CD14-positive monocyte (primary cell): ENCODE results near the gene ATG3. TPM values are rescaled to one million over a fixed set of nuclear protein-coding genes. Genes with fewer than 3 reads are reported as not detected.

Experiments used
- DNase-seq, 3 donors: peaks; one replicate each; pipeline ENCODE4 v3.0.0-alpha.2; 2011 to 2022
- H2AFZ ChIP-seq: 2 replicates; pipeline ENCODE4 v1.6.0; 2012; ENCODE audit warnings: mild to moderate bottlenecking, low read depth, low read length, inconsistent platforms; ENCODE audit not compliant: insufficient read depth, poor library complexity, severe bottlenecking
- H3K27ac ChIP-seq, 2 donors: 1 replicate in 1 of 2; 2 replicates in 1 of 2; pipeline ENCODE4 v1.5.1; 2012 to 2013; ENCODE audit warnings: low read length in 2 of 2, control low read depth in 1 of 2, inconsistent platforms in 1 of 2, low read depth in 1 of 2, mild to moderate bottlenecking in 1 of 2
- H3K27me3 ChIP-seq, 2 donors: one replicate each; pipeline versions ENCODE4 v1.6.0 to v1.6.1; 2011 to 2013; ENCODE audit warnings: low read length in 2 of 2; ENCODE audit not compliant: control insufficient read depth in 2 of 2, insufficient read depth in 2 of 2
- H3K36me3 ChIP-seq, 2 donors: replicated peaks in 1 of 2; 1 replicate in 1 of 2; 2 replicates in 1 of 2; pipeline versions ENCODE4 v1.5.1 to v1.6.1; 2012 to 2013; ENCODE audit warnings: low read length in 2 of 2, control low read depth in 1 of 2, inconsistent platforms in 1 of 2, mild to moderate bottlenecking in 1 of 2; ENCODE audit not compliant: insufficient read depth in 2 of 2, control insufficient read depth in 1 of 2
- H3K4me1 ChIP-seq, 2 donors: 1 replicate in 1 of 2; 2 replicates in 1 of 2; pipeline versions ENCODE4 v1.5.1 to v1.6.1; 2012 to 2013; ENCODE audit warnings: low read length in 2 of 2, control low read depth in 1 of 2, inconsistent platforms in 1 of 2, mild to moderate bottlenecking in 1 of 2, moderate library complexity in 1 of 2; ENCODE audit not compliant: insufficient read depth in 2 of 2, control insufficient read depth in 1 of 2
- H3K4me2 ChIP-seq: replicated peaks from 2 replicates; pipeline ENCODE3; 2012; ENCODE audit warnings: low read length, moderate library complexity, mild to moderate bottlenecking; ENCODE audit not compliant: poor library complexity, severe bottlenecking; ENCODE audit errors: extremely low read depth
- H3K4me3 ChIP-seq, 3 experiments: fragments of 200-600 bp in 1 of 3; sonication (generic) in 1 of 3; replicated peaks in 1 of 3; 1 replicate in 2 of 3; 2 replicates in 1 of 3; pipeline ENCODE4 v1.5.1; 2011 to 2013; ENCODE audit warnings: low read length in 3 of 3, mild to moderate bottlenecking in 3 of 3, control low read depth in 2 of 3, low read depth in 2 of 3, inconsistent platforms in 1 of 3, moderate library complexity in 1 of 3
- H3K79me2 ChIP-seq: 2 replicates; pipeline ENCODE4 v1.6.0; 2012; ENCODE audit warnings: mild to moderate bottlenecking, control low read depth, inconsistent platforms, low read length, moderate library complexity; ENCODE audit not compliant: insufficient read depth
- H3K9ac ChIP-seq: 2 replicates; pipeline ENCODE4 v1.6.0; 2017; ENCODE audit warnings: low read length, mild to moderate bottlenecking; ENCODE audit not compliant: insufficient read depth, poor library complexity, severe bottlenecking
- H3K9me3 ChIP-seq, 2 donors: replicated peaks in 1 of 2; 1 replicate in 1 of 2; 2 replicates in 1 of 2; pipeline versions ENCODE4 v1.5.1 to v1.6.1; 2012 to 2013; ENCODE audit warnings: low read length in 2 of 2, control low read depth in 1 of 2; ENCODE audit not compliant: control insufficient read depth in 1 of 2, insufficient read depth in 1 of 2
- H4K20me1 ChIP-seq: 2 replicates; pipeline ENCODE4 v1.6.0; 2012; ENCODE audit warnings: mild to moderate bottlenecking, low read length, control low read depth, moderate library complexity; ENCODE audit not compliant: insufficient read depth
- H3K27ac Mint-ChIP-seq, 7 donors: one replicate each; pipeline ENCODE4 v1.8.0; 2020; ENCODE audit warnings: mild to moderate bottlenecking in 7 of 7, mixed read lengths in 7 of 7, moderate library complexity in 6 of 7, inconsistent platforms in 2 of 7
- H3K27me3 Mint-ChIP-seq, 3 donors: one replicate each; pipeline ENCODE4 v1.8.0; 2021 to 2022; ENCODE audit warnings: low read depth in 3 of 3, mild to moderate bottlenecking in 3 of 3, mixed read lengths in 3 of 3, moderate library complexity in 3 of 3, inconsistent platforms in 1 of 3
- H3K36me3 Mint-ChIP-seq, 2 donors: one replicate each; pipeline ENCODE4 v1.8.0; 2020; ENCODE audit warnings: mixed read lengths in 2 of 2, inconsistent platforms in 1 of 2, mild to moderate bottlenecking in 1 of 2
- H3K4me1 Mint-ChIP-seq: one replicate; pipeline ENCODE4 v1.8.0; 2020; ENCODE audit warnings: mild to moderate bottlenecking, mixed read lengths
- H3K4me3 Mint-ChIP-seq, 2 donors: one replicate each; pipeline ENCODE4 v1.8.0; 2020; ENCODE audit warnings: mild to moderate bottlenecking in 2 of 2, mixed read lengths in 2 of 2, moderate library complexity in 1 of 2
- H3K9me3 Mint-ChIP-seq, 7 donors: one replicate each; pipeline ENCODE4 v1.8.0; 2020 to 2022; ENCODE audit warnings: mixed read lengths in 7 of 7, mild to moderate bottlenecking in 6 of 7, moderate library complexity in 6 of 7, inconsistent platforms in 2 of 7
- intact Hi-C, 2 donors: fragments of 100-400 bp; cut with micrococcal nuclease; formaldehyde crosslinking; loops; one replicate each; pipeline versions ENCODE4 v1.15.0 to v1.15.1; 2023
- polyA plus RNA-seq, 3 donors: library from polyadenylated mRNA; depleted of rRNA in 1 of 3; unstranded in 2 of 3; stranded (reverse) in 1 of 3; fragments of 300-500 nt in 2 of 3; fragments of >200 nt in 1 of 3; fragmentation: Illumina TruSeq in 2 of 3; gene quantifications; 1 replicate in 2 of 3; 2 replicates in 1 of 3; pipeline ENCODE4 v1.2.3, GENCODE V29; 2012 to 2021
- TF ChIP-seq, protein P1 (sequence below): fragments of 200-600 bp; IDR thresholded peaks from one replicate; pipeline ENCODE4 v1.8.0; 2022; ENCODE audit warnings: antibody characterized with exemption, mild to moderate bottlenecking

The ATG3 gene
- polyA plus RNA-seq, 3 donors: 99.8 to 288 (median 226) TPM

DNA sequence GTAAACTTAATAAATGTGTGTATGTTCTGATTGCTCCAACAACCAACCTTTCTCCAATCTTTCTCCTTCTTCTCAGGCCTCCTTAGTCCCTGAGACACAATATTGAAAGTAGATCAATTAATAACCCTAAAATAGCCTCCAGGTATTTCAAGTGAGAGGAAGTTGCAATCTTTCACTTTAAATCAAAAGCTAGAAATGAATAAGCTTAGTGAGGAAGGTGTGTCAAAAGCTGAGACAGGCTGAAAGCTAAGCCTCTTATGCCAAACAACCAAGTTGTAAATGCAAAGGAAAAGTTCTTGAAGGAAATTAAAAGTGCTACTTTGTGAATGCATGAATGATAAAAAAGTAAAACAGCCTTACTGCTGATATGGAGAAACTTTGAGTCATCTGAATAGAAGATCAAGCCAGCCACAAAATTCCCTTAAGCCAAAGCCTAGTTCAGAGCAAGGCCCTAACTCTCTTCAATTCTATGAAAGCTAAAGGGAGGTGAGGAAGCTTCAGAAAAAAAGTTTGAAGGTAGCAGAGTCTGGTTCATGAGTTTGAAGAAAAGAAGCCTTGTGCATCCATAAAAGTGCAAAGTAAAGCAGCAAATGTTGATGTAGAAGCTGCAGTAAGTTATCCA lies 40.6 kb upstream of the ATG3 start:
- DNase-seq: no peak
- TF ChIP-seq, protein P1, sequence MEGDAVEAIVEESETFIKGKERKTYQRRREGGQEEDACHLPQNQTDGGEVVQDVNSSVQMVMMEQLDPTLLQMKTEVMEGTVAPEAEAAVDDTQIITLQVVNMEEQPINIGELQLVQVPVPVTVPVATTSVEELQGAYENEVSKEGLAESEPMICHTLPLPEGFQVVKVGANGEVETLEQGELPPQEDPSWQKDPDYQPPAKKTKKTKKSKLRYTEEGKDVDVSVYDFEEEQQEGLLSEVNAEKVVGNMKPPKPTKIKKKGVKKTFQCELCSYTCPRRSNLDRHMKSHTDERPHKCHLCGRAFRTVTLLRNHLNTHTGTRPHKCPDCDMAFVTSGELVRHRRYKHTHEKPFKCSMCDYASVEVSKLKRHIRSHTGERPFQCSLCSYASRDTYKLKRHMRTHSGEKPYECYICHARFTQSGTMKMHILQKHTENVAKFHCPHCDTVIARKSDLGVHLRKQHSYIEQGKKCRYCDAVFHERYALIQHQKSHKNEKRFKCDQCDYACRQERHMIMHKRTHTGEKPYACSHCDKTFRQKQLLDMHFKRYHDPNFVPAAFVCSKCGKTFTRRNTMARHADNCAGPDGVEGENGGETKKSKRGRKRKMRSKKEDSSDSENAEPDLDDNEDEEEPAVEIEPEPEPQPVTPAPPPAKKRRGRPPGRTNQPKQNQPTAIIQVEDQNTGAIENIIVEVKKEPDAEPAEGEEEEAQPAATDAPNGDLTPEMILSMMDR: no peak
- Histone ChIP-seq H3K4me3 (no peak overlapping the region), H3K27ac (no peak overlapping the region), H3K36me3 (peaks cover 3% of the 10 kb centered on the region in 2 donors), H3K79me2 (no peaks in the 10 kb centered on the region), H3K4me2 (no peak overlapping the region), H4K20me1 (no peaks in the 10 kb centered on the region), H3K27me3 (peaks cover 0 to 3% of the 10 kb centered on the region in 2 donors), H3K9me3 (no peaks in the 10 kb centered on the region), H2AFZ (no peak overlapping the region), H3K9ac (no peak overlapping the region), H3K4me1 (no peaks in the 10 kb centered on the region)
- intact Hi-C loops: no loop called here
- no peak overlapping the region for H3K4me3 Mint-ChIP-seq
- H3K27me3 Mint-ChIP-seq: peaks cover 0 to 6% (median 4%) of the 10 kb centered on the region in 3 donors
- H3K36me3 Mint-ChIP-seq: peaks cover 4% of the 10 kb centered on the region in 2 donors
- H3K4me1 Mint-ChIP-seq: peaks cover 3% of the 10 kb centered on the region
- H3K9me3 Mint-ChIP-seq: peaks cover 0 to 2% (median 0%) of the 10 kb centered on the region in 7 donors
- no peak overlapping the region for H3K27ac Mint-ChIP-seq

DNA sequence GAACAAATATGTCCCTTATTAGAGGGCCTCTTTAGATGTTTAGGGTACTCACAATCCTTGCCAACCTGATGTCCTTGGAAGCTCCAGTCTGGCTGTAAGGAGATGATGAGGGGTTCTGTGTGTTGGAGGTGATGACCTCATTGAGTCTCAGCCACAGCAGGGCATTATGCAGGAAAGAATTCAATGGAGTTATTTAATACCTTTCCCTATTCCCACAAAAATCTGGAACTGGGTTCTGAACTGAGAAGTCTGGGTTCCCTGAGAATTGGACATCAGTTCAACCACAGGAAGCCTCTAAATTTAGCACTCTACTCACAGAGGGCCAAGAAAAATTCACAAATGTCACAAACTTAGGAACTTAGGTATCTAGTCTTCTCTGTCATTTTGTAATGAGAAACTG lies 37.0 kb upstream of the ATG3 start:
- TF ChIP-seq, protein P1: no peak
- H3K9ac ChIP-seq: no peak overlapping the region
- H3K4me2 ChIP-seq: no peak overlapping the region
- Mint-ChIP-seq H3K27me3 (peaks cover 0 to 3% (median 0%) of the 10 kb centered on the region in 3 donors), H3K36me3 (peaks cover 19 to 25% of the 10 kb centered on the region in 2 donors), H3K4me1 (no peaks in the 10 kb centered on the region), H3K27ac (peak overlapping the region in 2 of 7 donors; percentile 24 to 46), H3K4me3 (no peak overlapping the region), H3K9me3 (peaks cover 0 to 2% (median 0%) of the 10 kb centered on the region in 7 donors)
- H3K36me3 ChIP-seq: peaks cover 8 to 16% of the 10 kb centered on the region in 2 donors
- no peak overlapping the region for H3K27ac ChIP-seq
- H4K20me1 ChIP-seq: no peaks in the 10 kb centered on the region
- H3K9me3 ChIP-seq: no peaks in the 10 kb centered on the region
- DNase-seq: no peak
- intact Hi-C loops: no loop called here
- H2AFZ ChIP-seq: no peak overlapping the region
- H3K4me3 ChIP-seq: no peak overlapping the region
- H3K79me2 ChIP-seq: no peaks in the 10 kb centered on the region
- no peaks in the 10 kb centered on the region for H3K4me1 ChIP-seq
- H3K27me3 ChIP-seq: no peaks in the 10 kb centered on the region
